GM19395 (cell line): Measurements from ENCODE around the gene BATF.
A peak's percentile ranks its signal among the peaks of the same experiment; 100 is the strongest.

ENCODE experiments used
- ATAC-seq: cut with Tn5 transposase; IDR thresholded peaks from one replicate; pipeline ENCODE4 v1.9.1; 2021; ENCODE audit warnings: mild to moderate bottlenecking, moderate library complexity; ENCODE audit not compliant: unreplicated experiment

Gene BATF

GRCh38 chr14:75559451-75560222, 37.4 kb downstream of the BATF start:
- peak; percentile 63 for ATAC-seq

GRCh38 chr14:75561013-75561432, 38.8 kb downstream of the BATF start:
- no peak for ATAC-seq

GRCh38 chr14:75562089-75562488, 39.8 kb downstream of the BATF start:
- no peak for ATAC-seq

GRCh38 chr14:75562489-75562888, 40.2 kb downstream of the BATF start:
- ATAC-seq, result no peak

- no peak for ATAC-seq
These were observed 41.7 kb downstream of the BATF start for GRCh38 chr14:75563931-75564330.

GRCh38 chr14:75565056-75565455, 42.8 kb downstream of the BATF start:
- ATAC-seq, result no peak

GRCh38 chr14:75566321-75566720, 44.1 kb downstream of the BATF start:
- no peak for ATAC-seq

GRCh38 chr14:75566752-75567151, 44.5 kb downstream of the BATF start:
- no peak for ATAC-seq

- ATAC-seq, result no peak
These were observed 45.9 kb downstream of the BATF start for GRCh38 chr14:75568140-75568539.

GRCh38 chr14:75568791-75569190, 46.5 kb downstream of the BATF start:
- ATAC-seq, result no peak

GRCh38 chr14:75570797-75571196, 48.5 kb downstream of the BATF start:
- ATAC-seq, result no peak

- no peak for ATAC-seq
These were observed 49.8 kb downstream of the BATF start for GRCh38 chr14:75572104-75572503.

- no peak for ATAC-seq
These were observed 54.8 kb downstream of the BATF start for GRCh38 chr14:75577090-75577489.

GRCh38 chr14:75577729-75578101, 55.4 kb downstream of the BATF start:
- peak; percentile 85 for ATAC-seq

GRCh38 chr14:75578102-75578785, 56.0 kb downstream of the BATF start, which contains the start of gene FLVCR2:
FLVCR2 (plus strand) TSS chr14:75578620; CDS start chr14:75578973, 353 bp downstream.
- ATAC-seq, result peak; percentile 43

- peak; percentile 36 for ATAC-seq
These were observed 56.6 kb downstream of the BATF start for GRCh38 chr14:75578786-75579337.

GRCh38 chr14:75579338-75579864, 57.1 kb downstream of the BATF start:
- ATAC-seq, result no peak

- ATAC-seq, result no peak
These were observed 57.6 kb downstream of the BATF start for GRCh38 chr14:75579882-75580281.

- ATAC-seq, result no peak
These were observed 65.1 kb downstream of the BATF start for GRCh38 chr14:75587388-75587787.

- ATAC-seq, result no peak
These were observed 67.7 kb downstream of the BATF start for GRCh38 chr14:75589931-75590330.

GRCh38 chr14:75591331-75591946, 69.2 kb downstream of the BATF start:
- ATAC-seq, result no peak
